ENCODE measurements around the gene UIMC1.

- TF ChIP-seq POLR2A (IDR thresholded peaks at IDR 0.05), result no peak
- no peak for TF ChIP-seq CTCF (IDR thresholded peaks at IDR 0.05)
These were observed 122.6 kb downstream of the UIMC1 start for GRCh38 chr5:176883700-176884570.

All from testis (tissue), 2 donors.